ENCODE measurements around the gene CDX1.

- TF ChIP-seq CTCF (IDR thresholded peaks at IDR 0.05), result no peak
- TF ChIP-seq POLR2A (IDR thresholded peaks at IDR 0.05), result no peak
- no peak for TF ChIP-seq EP300 (IDR thresholded peaks at IDR 0.05)
- no peak for TF ChIP-seq POLR2AphosphoS5 (IDR thresholded peaks at IDR 0.05)
Measured at GRCh38 chr5:150163035-150163434, 3.5 kb upstream of the CDX1 start.
